SU-DHL-6 (cell line): ENCODE measurements around the gene DIS3L2.

Experiments
- CTCF ChIP-seq: fragments of 200-600 bp; sonication (generic); IDR thresholded peaks from one replicate; pipeline ENCODE4 v1.5.1; 2017; ENCODE audit warnings: antibody characterized with exemption, mild to moderate bottlenecking, low read length, moderate library complexity; ENCODE audit not compliant: insufficient read depth, poor library complexity, severe bottlenecking
- EZH2phosphoT487 ChIP-seq: fragments of 200-600 bp; sonication (generic), shearing (Covaris generic); conservative IDR thresholded peaks from 2 replicates; pipeline ENCODE4 v1.6.1; 2018; ENCODE audit warnings: mild to moderate bottlenecking, antibody characterized with exemption, low read length, moderate library complexity, mixed read lengths

GRCh38 chr2:232001073-232001472 lies 39.6 kb downstream of the DIS3L2 start:
- TF ChIP-seq CTCF: no peak
- no peak for TF ChIP-seq EZH2phosphoT487
